Inflammatory macrophage (primary cell): ENCODE measurements around the gene DENND1B.
"Not testable (repeated sequence)": the region's sequence is repeated elsewhere in the genome, so short reads cannot be mapped to it uniquely, and the experiment has no call there.

Experiments used
- DNase-seq, 2 donors: peaks; one replicate each; pipeline ENCODE4 v3.0.0-alpha.2; 2020 to 2022

The DENND1B gene

GRCh38 chr1:197782722-197783360, 7.6 kb upstream of the DENND1B start:
- DNase-seq = peak; percentile 56 to 63

DNA sequence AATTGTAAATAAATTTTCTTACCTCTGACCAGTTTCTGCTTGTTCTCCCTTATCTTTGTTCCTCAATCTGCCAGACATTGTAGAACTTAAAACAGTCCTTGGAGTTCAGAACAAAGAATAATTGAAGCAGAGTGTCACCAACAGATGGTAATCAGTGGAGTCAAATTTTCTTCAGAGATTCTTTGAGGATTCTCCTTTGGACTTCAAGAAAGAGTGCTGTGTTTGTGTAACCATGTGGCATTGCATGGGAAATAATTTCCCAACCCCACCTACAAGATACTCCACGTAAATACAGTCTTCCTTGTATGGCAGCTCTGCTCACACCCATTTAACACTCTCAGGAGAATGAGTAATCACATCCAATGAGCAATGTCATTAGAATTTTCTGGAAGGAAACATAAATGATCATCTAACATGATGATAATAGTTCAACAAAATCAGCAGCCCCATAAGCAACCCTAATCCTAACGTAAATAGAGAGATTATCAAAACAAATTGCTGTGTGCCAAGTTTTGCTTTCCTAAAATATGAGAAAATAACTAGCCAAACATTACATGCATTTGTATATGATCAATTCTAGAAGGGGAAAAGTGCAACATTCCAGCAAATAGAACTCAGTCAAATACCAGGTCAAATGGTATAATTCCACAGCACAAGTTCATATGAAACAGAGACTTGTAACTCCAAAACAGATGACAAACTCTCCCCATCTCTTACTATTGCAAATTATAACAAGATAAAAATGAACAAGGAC, 6.9 kb upstream of the DENND1B start:
- peak; percentile 19 to 52 for DNase-seq

DNA sequence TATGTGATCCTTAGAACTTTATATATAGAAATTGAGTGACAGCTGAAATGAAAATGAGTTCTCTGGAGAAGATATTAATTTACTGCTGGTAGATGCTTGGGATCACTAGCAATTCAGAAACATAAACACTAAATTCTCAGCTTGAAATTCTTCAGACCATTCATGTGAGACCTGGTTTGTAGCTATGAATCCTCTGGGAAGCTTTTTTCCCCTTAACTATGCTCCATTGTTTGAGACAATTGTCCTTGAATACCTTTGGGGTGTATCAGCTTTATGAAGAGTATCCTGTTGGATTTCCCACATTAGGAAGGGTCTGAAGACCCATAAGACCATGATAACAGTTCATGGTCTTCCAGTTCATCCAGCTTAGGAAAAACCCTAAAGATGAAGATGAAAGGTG, 4.6 kb upstream of the DENND1B start:
- no peak for DNase-seq

DNA sequence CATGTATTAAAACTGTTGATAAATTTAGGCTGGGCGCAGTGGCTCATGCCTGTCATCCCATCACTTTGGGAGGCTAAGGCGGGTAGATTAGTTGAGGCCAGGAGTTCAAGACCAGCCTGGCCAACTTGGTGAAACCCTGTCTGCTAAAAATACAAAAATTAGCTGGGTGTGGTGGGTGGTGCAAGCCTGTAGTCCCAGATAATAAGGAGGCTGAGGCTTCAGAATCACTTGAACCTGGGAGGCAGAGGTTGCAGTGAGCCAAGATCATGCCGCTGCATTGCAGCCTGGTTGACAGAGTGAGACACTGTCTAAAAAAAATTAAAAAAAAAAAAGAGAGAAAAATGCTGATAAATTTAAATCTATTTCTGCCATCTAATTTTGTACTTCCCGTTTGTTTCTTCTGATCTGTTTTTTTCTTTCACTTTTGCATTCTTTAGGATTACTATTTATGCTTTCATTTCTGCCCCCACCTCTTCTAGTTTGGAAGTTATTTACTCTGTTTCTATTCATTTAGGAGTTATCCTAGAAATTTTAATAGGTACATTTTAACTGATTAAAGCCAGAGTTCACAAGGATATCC, 3.2 kb upstream of the DENND1B start:
- peak in 1 of 2 donors; percentile 33 for DNase-seq

- peak; percentile 68 to 70 for DNase-seq
Measured at GRCh38 chr1:197776351-197777105, 1.2 kb upstream of the DENND1B start.

DNA sequence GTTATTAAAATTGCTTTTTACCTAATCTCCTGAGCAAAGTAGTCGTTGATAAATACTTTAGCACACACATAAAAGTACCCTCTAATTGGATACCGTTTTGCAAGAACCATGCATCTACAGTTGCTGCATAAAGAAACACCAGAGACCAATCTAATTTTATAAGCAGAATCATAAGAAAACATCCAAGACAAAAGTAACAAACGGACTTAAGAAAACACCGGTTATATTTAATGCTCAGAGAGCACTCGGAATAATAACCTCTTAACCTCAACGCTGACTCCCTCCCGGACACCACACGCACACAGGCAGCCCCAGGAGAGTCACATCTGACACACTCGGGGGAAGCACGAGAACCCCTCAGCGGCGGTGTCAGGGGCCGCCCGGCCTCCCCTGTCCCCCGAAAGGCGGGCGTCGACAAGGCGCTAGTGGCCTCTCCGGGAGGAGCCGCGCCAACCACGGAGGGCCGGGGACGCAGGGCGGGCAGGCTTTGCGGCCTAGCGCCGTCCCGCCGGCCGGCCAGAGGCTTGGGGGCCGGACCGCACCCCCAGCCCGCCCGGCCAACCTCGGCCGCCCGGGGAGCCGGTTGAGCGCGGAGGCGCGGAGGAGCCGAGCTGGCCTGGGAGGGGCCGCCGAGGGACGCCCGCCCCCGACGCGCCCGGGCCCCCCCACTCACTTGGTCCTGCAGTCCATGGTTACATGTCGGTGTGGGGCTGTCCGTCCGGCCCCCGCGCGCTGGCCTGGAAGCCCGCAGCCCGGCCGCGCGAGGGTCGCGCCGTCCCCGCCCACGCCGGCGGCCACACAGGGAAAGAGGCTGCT, 606 bp downstream of the DENND1B start:
- peak; percentile 33 to 54 for DNase-seq

DNA sequence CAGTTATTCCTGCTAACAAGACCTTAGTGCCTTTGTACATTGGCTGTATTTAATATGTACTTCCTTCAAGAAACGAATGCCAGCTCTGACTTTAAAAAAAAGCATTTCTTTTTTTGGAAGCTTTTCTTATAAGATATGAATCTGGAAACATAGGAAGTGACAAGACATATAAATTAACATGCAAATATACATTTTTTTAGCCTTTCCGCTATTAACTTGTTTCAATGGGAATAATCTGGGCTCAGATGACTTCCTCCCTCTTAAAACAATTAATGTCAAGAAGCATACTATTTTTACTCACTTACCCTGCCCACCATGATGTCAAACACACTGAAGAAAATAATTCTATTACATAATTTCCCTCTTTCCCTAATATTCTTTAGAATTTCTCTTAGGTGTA, 1.4 kb downstream of the DENND1B start:
- peak in 1 of 2 donors; percentile 35 for DNase-seq

GRCh38 chr1:197771904-197772556, 3.2 kb downstream of the DENND1B start:
- peak in 1 of 2 donors; percentile 27 for DNase-seq

- DNase-seq = no peak
Measured at GRCh38 chr1:197771386-197771785, 3.9 kb downstream of the DENND1B start.

- DNase-seq = peak in 1 of 2 donors; percentile 31
Measured at GRCh38 chr1:197770243-197770642, 5.0 kb downstream of the DENND1B start.

GRCh38 chr1:197769287-197769686, 6.0 kb downstream of the DENND1B start:
- DNase-seq = no peak

DNA sequence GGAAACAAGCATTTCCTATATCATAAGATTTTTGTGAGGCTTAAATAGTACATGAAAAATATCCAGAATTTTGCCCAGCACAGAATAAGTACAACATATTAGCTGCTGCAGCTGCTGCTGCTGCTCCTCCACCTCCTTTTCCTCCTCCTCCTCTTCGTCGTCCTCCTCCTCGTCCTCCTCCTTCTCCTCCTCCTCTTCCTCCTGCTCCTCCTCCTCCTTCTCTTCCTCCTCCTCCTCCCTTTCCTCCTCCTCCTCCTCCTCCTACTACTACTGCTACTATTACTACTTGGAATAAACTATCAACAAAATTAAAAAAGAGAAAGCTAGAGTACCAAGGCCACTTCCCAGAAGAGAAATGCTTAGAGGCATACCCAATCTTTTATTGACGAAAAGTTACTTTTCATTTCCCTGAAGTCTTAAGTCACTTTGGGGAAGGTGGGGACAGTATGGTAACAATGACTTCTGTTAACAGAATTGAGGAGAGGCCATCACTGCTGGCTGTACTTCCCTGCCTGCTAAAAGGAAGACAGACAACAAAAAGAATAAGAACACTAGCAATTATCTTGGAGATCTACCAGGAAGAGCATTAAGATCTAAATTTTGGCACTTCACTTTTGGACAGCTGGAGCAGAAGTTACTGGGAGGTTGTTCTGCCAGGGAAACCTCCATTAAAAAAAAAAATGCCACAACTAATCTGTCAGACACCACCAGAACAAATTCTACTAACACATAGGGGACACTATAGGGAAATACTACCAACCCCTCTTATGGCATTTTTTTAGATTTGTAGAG, 7.1 kb downstream of the DENND1B start:
- DNase-seq = peak; percentile 16 to 27

DNA sequence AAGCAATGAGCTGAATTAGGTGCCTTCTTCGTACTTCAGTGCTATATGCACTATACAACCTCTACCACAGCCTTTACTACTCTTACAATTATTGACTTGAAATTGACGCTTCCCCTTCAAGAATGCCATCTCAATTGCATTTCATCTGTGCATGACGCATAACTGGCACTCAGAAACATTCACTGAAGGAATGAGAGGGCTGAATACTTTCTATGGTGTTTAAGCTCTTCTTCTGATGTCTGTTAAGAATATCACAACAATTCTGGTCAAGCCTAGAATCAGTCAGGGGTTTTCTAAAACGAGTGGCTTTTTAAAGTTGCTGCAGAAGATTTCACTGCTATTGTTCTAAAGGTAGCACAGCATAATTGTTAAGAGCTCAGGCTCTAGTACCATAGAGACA, 11.5 kb downstream of the DENND1B start:
- DNase-seq = no peak

- DNase-seq = no peak
Measured at GRCh38 chr1:197763307-197763706, 12.0 kb downstream of the DENND1B start.

GRCh38 chr1:197761654-197762053, 13.6 kb downstream of the DENND1B start:
- peak in 1 of 2 donors; percentile 46 for DNase-seq

DNA sequence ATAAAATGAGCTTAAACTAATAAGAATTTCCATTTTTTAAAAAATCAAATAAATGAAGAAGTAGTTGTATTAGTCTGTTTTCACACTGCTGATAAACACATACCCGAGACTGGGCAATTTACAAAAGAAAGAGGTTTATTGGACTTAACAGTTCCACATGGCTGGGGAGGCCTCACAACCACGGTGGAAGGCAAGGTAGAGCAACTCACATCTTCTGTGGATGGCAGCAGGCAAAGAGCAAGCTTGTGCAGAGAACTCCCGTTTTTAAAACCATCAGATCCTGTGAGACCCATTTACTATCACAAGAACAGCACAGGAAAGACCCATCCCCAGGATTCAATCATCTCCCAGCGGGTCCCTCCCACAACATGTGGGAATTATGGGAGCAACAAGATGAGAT, 19.7 kb downstream of the DENND1B start:
- DNase-seq = not testable (repeated sequence)

GRCh38 chr1:197752652-197753164, 22.6 kb downstream of the DENND1B start:
- DNase-seq = not testable (repeated sequence)

DNA sequence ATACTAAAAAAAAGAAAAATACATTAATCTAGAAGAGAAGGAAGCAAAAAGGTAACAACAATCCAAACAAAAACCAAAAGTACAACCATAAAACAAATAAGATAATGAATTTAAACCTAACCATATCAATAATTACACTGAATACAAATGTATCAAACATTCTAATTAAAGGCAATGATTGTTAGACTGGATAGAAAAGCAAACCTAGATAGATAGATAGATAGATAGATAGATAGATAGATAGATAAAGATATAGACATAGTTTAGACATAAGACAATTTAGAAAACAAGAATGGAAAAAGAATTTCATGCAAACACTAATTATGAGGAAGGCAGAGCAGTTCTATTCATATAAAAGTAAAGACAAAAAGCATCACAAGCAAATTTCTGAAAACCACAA, 24.9 kb downstream of the DENND1B start:
- DNase-seq = no peak

DNA sequence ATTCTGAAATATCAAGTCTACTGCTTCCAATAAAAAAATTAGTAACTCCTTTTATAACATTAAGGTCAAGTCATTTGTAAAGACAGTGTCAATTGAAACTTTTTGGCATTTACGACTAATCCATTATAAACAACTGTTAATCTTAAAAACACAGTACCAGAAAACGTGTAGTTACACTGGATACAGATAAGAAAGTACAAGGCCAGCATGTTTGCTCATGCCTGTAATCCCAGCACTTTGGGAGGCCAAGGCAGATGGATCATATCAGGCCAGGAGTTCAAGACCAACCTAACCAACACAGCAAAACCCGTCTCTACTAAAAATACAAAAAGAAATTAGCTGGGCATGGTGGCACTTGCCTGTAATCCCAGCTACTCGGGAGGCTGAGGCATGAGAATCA, 29.4 kb downstream of the DENND1B start:
- no peak for DNase-seq

- DNase-seq = no peak
Measured at GRCh38 chr1:197744979-197745378, 30.3 kb downstream of the DENND1B start.

DNA sequence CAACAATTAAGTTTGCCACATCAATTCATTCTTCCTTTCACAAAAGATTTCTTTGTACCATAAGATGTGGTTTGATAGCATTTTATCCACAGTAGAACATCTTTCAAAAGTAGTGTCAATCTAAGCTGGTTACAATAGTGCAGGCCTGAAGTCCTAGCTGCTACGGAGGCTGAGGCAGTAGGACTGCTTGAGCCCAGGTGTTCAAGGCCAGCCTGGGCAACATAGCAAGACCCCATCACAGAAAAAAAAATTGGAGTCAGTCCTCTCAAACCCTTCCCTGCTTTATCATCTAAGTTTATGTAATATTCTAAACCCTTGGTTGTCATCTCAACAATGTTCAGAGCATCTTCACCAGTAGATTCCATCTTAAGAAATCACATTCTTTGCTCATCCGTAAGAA, 31.7 kb downstream of the DENND1B start:
- no peak for DNase-seq
